Suppressor macrophage treated with lipopolysaccharide for 4 hours (primary cell): Measurements from ENCODE around the gene SNX9.
"Not testable (repeated sequence)": the region's sequence is repeated elsewhere in the genome, so short reads cannot be mapped to it uniquely, and the experiment has no call there.

Experiments
- DNase-seq: peaks from one replicate; pipeline ENCODE4 v3.0.0-alpha.2; 2020

Gene SNX9

DNA sequence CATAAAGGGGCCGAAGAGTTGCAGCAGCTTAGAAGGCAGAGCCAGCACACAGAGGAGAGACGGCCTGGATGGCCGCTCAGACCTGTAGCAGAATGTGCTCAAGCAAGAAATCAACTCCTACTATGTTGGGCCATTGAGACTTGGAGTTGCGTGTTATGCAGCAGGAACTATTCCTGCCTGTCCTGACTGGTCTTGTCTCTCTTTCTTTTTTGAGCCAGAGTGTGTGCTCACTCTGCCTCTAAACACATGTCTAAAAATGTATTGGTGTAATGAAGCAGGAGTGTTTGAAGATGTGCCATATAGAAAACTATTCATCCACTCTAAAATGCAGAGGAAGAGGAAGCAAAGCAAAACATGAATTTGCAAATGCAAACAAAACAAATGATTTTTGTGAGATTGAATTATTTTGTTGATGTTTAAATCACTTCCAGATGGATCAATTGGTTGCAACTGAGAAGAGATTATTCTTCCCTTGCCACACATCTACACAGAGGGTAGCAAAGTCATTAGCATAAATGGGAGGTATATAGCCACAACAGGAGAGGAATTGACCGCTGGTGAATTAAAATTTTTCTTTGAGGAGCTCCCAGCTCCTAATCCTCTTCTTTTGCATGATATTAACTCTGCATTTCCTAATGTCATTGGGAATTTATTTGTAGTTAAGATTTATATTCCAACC lies 138.2 kb downstream of the SNX9 start:
- DNase-seq = no peak

DNA sequence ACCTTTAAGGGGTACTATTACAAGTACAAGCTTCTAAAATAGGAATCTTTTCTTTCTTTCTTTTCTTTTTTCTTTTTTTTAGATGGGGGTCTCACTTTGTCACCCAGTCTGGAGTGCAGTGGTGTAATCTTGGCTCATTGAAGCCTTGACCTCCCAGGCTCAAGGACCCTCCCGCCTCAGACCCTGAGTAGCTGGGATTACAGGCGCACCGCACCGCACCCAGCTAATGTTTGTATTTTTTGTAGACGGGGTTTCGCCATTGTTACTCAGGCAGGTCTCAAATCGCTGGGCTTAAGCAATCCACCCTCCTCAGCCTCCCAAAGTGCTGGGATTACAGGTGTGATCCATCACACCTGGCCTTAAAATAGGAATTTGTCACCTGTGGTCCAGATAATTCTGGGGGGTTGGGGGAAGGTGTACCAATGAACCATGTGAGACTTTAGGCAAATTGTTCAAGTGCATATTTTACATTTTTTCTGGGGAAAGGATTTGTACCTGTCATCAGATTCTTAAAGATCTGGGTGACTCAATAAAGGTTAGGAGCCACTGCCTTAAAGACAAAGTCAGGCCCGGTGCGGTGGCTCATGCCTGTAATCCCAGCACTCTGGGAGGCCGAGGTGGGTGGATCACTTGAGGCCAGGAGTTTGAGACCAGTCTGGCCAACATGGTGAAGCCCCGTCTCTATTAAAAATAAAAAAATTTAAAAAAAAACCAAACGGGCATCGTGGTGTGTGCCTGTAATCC lies 139.0 kb downstream of the SNX9 start:
- DNase-seq = no peak

DNA sequence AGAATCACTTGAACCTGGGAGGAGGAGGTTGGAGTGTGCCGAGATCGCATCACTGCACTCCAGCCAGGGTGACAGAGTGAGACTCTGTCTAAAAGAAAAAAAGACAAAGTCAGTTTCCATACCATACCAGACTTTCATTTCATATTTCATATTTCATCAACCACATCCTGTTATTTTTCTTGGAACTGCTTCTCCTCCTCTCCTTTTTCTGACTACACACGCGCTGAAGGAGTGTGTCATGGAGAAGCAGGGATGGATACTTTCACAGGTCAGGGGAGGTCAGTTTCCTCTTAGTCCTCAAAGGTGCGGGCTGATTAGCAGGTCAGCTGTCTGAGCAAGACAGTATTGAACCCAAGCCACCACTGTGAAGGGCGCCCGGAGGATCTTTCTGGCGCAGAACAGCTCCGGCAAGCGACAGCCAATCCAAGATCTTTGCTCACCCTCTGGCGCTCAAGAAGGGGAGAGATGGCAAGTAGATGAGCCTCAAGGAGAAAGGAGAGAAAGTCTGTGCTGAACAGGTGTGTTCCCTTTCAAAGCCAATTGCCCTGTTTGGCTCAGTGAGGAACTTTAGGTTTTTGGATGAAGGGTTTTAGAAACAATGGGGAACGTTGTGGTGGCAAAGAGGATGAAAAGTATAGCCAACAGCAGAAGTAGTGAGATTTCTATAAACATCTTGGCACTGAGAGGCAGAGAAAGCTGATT lies 139.7 kb downstream of the SNX9 start:
- DNase-seq = peak; percentile 42

DNA sequence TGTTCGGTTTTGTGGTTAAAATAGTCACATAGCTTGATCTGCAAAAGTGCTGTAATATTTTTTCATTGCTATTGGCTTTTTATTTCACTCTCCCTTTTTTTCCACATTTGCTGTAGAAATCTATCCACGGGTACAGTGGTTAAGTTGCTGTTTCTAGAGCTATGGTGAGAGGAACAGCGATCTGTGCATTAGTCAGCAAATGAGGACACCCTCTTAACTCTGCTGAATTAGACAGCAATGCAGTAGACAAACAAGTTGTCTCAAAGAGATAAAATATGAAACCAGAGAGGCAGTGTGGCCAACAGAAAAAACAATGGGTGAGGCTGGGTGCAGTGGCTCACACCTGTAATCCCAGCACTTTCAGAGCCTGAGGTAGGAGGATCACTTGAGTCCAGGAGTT lies 141.1 kb downstream of the SNX9 start:
- DNase-seq = peak; percentile 54

DNA sequence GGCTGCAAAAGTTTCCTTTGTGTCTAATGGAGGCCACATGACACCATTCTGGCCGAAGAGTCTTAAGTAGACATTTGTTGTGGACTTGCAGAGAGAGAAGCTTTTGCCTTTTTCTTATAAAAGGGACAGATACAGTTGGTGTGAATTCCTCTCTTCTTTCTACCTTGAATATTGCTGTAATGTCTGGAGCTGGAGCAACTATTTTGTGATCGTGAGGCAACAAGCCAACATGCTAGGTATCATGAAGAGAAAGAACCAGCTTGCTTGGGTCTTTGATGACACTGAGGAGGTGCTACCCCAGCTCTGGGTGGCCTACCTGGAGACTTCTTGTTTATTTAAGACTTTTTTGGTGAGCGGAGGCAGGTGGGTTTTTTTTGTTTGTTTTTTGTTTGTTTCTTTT lies 142.3 kb downstream of the SNX9 start:
- DNase-seq = no peak

DNA sequence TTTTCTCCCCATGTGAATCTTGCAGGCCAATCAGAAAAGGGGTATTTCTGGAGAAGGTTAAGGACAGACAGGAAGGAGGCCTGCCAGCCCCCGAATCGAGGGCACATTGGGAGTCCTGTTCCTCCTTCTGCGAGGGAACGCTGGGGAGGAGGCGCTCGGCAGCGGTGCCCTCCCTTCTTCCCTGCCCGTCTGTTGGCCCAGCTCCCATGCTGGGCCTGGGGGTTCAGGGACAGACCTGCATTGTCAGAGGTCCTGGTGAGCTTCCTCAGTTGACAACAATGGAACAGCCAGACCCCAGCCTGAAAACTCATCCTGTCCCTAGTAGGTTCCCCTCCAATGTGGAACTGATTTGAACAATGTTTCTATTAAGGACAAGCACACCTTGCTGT lies 143.5 kb downstream of the SNX9 start:
- no peak for DNase-seq

DNA sequence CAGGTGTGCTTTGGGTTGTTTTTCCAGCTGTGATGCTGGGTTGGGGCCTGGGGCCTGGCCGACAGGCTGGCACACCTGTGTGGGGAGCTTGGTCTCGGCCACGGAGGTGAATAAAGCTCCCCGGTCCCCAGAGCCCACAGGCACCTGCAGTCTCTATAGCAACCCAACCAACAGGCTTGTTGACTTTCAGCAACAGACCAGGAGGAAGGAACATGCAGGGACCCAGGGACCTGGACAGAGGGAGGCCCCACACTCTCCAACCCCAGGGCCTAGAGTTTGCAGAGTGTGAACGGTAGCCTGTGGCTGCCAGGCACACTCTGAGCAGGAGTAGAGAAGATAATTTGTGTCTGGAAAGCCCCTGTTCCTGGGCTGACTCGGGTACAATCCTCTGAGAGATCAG lies 144.0 kb downstream of the SNX9 start:
- DNase-seq = no peak

DNA sequence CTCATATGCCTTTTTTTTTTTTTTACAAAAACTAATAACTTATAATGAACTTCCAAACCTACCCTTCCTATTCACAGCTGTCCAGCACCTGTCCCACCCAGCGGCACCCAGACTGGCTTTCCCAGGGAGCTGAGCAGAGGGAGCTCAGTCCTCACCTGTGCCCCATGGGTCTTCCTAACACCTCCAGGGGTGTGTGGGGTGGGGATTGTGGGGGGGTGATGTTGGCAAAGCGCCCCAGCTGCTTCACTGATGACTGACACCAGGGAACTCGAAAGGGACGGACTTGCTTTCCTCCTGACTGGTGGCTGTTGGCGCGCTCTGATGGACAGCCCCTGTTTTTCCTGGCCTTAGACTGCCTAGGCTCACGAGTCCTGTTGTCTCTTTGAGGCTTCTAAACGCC lies 144.4 kb downstream of the SNX9 start:
- no peak for DNase-seq

DNA sequence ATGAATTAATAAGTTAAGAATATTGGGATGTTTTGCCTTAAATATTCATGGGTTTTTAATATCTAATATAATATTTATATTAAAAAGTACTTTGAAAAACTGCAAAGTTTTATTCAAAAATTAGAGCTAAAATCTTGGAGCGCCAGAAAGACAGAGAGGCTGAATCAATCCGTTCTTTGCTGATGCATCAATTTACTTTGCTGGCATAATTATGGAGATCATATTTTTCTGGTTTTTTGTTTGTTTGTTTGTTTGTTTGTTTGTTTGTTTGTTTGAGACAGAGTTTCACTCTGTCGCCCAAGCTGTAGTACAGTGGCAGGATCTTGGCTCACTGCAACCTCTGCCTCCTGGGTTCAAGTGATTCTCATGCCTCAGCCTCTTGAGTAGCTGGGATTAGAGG lies 149.1 kb downstream of the SNX9 start:
- not testable (repeated sequence) for DNase-seq

DNA sequence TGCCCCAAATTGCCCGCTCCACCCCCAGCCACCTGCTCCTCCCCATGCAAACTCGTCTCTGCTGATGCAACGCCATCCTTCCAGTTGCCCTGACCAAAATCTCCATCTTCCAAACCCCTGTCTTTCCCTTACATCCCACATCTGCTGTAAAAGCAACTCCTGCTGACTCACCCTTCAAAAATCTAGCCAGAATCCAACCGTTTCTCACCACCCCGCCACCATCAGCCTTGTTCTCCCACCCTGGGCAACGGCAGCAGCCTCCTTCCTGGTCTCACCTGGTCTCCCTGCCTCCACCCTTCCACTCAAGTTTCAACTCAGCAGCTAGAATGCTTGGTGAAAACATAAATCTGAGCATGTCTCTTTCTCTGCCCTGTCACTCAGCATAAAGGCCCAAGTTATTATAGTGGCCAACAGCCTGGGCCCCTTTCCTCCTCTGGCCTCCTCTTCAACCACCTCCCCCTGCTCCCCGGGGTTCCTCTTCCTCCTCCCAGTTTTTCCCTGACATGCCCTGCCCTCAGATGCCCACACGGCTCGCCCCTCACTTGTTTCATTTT lies 151.4 kb downstream of the SNX9 start:
- DNase-seq = no peak

DNA sequence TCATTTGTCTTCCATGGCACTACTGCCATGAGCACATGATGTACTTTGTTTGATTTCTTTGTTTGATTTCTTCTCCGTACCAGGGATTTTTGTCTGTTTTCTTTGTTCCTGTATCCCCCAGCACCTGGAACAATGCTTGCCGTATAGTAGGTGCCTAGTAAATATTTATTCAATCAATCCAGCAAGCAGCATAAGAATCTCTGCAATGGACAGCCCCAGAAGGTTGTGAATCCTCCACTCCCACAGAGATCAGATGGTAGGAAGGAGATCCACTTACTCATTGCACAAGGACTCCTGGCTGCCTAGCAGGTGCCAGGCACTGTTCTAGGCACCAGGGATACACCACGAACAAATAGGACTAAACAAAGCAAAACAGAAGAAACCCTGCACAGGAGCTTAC lies 151.9 kb downstream of the SNX9 start:
- no peak for DNase-seq

DNA sequence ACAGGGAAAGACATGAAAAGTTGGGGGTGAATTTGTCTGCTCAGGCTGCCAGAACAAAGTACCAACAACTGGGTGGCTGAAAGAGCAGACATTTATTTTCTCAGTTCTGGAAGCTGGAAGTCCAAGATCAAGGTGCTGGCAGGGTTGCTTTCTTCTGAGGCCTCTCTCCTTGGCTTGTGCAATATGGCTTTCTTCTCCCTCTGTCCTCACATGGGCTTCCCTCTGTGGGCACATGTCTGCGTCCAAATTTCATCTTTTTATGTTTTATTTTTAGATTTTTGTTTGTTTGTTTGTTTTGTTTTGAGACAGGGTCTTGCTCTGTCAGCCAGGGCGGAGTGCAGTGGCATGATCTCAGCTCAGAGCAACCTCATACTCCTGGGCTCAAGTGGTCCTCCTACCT lies 152.4 kb downstream of the SNX9 start:
- DNase-seq = no peak

DNA sequence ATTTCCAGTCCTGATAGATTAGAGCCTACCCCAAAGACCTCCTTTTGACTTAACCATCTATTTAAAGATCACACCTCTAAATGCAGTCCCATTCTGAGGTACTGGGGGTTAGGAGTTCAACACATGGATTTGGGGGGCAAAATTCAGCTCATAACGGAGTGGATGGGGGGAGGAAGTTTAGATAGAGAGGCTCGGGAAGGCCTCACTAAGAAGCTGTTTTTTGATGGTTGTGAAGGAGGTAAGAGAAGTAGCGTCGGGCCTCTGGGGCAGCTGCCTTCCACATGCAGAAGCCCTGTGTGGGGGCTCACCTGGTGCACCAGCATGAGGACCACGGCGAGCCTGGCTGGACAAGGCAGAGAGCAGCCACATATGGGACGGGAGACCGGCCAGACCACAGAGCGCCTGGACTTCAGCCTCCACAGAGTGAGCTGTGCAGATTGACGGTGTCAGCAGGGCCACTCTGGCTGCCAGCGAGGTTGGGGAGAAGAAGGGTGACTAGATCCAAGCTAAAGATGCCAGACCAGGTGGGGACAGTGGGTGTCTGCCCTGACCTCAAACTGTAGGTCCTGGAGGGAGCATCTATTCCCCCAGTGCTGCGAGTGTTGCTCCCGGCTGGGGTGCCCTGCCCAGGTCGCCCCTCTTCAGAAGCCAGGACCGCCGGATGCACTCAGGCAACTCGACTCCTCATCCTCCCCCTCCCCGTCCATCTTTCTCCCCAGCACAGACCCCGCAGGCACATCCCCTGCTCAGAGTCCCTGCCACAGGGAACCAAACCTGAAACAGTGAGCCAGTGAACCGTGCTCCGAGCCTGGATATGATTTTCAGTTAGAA lies 153.5 kb downstream of the SNX9 start:
- no peak for DNase-seq

DNA sequence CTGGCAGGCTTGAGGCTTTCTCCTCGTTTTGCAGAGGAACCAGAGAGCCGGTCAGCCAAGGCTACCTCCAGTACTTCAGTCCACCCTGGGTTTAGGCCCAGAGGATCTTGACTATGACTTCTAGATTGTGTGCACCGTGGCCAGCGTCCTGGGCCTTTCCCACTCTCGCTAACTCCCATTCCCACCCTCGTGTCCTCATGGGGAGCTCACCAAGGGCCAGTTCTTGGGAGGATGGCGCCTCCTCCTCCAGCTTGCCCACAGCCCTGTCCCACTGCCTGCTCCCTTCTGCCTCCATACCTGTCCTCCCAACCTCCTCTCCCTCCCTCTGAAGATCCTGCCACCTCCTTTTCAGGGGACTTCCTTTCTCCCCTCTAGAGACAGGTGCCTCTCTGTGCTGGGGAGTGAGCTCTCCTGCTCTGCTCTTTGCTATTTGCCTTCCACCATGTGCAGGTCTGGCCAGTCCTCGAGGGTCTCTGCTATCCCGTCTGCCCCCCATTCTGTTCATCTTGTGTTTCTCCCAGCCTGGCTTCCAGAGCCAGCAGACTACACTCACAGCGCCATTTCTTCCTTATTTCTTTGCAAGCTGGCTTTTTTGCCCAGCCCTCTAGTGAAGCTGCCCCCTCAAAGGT lies 154.2 kb downstream of the SNX9 start:
- DNase-seq = no peak

DNA sequence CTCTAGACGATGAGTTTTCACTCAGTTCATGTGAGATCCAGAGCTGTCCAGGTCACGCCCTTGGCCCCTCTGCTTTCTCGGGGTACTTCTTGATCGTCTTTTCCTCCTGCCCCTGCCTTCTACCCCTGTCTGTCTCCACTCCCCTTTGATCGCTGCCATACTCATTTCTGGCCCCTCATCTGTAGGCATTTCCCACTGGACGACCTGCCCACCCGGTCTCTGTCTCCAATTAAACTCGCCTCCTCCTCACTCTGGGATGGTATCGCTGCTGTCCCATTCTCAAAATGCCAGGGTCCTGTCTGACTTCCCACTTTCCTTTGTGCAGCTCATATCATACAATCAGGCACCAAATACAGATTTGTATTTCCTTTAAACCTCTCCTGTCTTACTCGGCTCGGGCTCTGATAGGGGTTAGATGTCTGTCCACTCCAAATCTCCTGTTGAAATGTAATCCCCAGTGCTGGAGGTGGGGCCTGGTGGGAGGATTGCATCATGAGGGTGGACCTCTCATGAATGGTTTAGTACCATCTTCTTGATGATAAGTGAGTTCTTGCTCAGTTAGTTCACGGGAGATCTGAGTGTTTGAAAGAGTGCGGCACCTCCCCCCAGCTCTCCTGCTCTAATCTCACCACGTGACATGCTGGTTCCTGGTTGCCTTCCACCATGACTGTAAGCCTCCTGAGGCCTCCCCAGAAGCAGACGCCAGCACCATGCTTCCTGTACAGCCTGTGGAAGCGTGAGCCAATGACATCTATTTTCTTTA lies 155.2 kb downstream of the SNX9 start:
- DNase-seq = no peak

DNA sequence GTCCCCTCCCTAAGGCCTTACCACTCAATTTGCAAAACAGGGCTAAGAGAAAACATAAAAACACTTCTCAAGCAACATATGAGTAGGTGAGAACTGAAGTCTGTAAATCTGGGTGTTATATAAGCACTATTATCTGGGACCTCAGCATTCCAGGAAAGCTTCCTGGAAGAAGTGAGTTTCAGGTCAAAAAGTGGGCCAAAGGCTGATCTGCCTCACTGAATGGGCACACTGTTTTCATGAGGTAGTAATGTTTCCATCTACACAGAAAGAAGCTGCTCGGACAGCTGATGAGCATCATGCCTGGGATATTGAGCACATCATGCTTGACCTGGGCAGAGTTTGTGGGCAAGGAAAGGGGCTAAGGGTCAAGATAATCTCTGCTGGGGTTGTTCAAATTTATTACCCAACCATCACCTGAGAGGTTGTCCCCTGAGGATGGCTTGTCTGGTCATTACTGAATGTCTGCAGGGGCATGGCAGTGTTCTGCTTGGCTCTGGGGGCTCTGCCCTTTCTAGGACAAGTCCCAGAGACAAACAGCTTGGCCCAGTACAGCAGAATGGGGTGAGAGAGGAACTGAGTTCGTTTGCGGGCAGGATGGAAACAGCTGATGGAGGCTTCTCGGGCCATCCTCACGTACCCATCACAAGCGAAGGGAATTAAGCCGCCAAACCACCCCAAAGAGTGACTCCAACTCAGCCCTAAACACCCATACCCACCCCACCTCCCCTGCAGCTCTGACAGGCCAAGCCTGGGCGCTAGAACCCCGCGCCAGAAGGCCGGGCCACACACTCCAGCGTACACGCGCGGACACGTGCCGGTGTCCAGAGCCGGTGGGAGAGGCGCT lies 157.5 kb downstream of the SNX9 start:
- no peak for DNase-seq

DNA sequence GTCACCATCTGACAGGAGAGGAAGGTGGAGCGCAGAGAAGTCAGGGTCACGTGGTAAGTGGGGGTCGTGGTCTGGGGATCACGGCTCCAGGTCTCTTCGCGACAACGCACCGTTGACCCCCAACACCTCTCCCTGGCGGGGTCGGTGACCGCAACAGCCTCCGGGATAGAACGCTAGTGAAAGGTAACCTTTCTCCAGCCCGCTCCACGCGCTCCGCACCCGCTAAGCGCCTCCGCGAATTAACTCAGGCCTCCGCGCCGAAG lies 158.0 kb downstream of the SNX9 start:
- no peak for DNase-seq

DNA sequence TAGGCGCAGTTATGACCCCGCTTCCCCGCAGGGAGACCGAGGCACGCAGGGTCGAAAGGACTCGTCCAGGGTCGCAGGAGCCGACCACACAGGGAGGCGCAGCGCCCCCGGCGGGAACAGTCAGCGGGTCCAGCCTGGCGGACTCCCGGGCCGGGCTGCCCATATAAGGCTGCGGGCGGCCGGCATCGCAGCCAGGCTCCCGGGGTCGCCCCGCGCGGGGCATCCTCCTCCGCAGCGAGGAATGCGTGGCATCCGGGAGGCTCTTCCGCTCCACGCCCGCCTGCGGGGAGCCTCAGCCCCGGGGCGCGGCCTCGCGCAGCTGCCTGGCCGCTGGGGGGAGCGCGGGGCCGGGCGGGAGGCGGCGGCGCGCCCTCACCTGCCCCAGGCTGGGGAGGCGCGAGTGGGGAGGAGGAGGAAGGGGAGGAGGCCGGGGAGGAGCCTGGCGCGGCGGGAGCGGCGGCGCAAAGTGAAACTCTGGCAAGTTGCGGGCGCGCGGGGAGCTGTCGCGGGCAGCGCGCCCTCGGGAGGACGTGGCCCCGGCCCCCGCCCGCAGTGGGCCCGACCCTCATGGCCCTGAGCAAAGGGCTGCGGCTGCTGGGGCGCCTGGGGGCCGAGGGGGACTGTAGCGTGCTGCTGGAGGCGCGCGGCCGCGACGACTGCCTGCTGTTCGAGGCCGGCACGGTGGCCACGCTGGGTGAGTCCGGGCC lies 158.5 kb downstream of the SNX9 start, which contains the start of gene SYNJ2:
Gene SYNJ2 (plus strand): TSS at position 469 of the 707 bp plus-strand sequence. CDS start 99 bp downstream, at position 568.
- peak; percentile 61 for DNase-seq

DNA sequence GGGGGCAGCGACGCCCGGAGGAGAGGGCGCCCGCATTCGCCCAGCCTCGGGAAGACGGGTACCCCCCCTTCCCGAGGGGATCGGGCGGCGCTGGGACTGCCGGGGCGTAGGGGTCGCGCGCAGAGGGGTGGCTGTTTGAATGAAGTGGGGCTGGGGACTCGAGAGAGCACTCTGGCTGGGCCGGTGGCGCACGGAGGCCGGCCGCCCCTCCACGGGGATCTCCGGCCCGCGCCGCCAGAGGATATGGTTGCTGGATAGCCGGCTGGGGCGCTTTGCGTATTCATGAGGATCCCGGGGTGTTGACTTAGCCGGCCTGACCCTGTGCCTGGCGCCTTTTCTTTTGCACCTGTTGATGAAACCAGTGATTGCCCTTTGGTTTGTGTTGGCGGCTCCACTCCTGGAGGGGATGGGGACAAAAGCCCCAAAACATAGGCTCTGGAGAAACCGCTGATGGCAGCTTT lies 159.1 kb downstream of the SNX9 start:
- peak; percentile 38 for DNase-seq
